ENCODE results near the gene LCOR. TPM values are rescaled to one million over a fixed set of nuclear protein-coding genes. Genes with fewer than 3 reads are reported as not detected.

LCOR gene
- total RNA-seq, 4 donors from 2014 or later = 9.2 to 20.0 (median 14.6) TPM

DNA sequence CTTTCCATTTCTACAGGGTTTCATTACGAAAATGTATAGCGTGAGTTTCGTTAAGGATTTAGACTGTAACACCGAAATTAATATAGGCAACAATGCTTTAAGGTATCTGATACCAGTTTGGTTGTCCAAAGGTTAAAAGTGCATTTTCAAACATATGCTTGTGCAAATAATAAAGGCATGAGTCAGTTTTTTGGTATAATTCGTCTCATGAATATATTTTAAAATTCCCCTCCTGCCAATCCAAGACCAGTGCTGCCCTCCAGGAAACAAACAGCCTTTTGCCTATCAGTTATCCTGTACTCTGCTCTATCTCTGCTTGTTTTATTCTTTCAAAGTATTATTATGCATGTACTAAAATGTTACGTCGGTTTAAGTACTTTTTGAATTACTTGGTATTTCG is 2.0 kb downstream of the LCOR start:
- H3K9me3 ChIP-seq = no peaks in the 10 kb centered on the region
- ATAC-seq (no peak), DNase-seq (no peak)
- no peak for TF ChIP-seq POLR2A (IDR thresholded peaks at IDR 0.05)
- TF ChIP-seq, protein P1, sequence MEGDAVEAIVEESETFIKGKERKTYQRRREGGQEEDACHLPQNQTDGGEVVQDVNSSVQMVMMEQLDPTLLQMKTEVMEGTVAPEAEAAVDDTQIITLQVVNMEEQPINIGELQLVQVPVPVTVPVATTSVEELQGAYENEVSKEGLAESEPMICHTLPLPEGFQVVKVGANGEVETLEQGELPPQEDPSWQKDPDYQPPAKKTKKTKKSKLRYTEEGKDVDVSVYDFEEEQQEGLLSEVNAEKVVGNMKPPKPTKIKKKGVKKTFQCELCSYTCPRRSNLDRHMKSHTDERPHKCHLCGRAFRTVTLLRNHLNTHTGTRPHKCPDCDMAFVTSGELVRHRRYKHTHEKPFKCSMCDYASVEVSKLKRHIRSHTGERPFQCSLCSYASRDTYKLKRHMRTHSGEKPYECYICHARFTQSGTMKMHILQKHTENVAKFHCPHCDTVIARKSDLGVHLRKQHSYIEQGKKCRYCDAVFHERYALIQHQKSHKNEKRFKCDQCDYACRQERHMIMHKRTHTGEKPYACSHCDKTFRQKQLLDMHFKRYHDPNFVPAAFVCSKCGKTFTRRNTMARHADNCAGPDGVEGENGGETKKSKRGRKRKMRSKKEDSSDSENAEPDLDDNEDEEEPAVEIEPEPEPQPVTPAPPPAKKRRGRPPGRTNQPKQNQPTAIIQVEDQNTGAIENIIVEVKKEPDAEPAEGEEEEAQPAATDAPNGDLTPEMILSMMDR (IDR thresholded peaks at IDR 0.05 in 4 of 5, conservative IDR thresholded peaks at IDR 0.05 in 1 of 5) = no peak
- H3K36me3 ChIP-seq = no peaks in the 10 kb centered on the region
- in situ Hi-C loops (cut with MboI; ENCODE audit: low sequenced_read_pairs in 4 of 4) (loop anchor here in 2 of 4 donors (10.0 kb wide), 2 partner anchors 191 to 439 kb away; no protein-coding TSS in a partner anchor), intact Hi-C loops (cut with DNase I; ENCODE audit: low total_unique reads) (loop anchor here (5.0 to 10.0 kb wide), 4 partner anchors 322 to 501 kb away; partner anchors contain the start of genes FRAT2 and TLL2)
- peak overlapping the region; percentile 1 to 90 (median 86) for H3K4me3 ChIP-seq
- H3K27ac ChIP-seq = peak overlapping the region; percentile 94 to 99 (median 97)
- peaks cover 52 to 67% of the 10 kb centered on the region in 2 donors for H3K4me1 ChIP-seq
- H3K27me3 ChIP-seq = no peaks in the 10 kb centered on the region

DNA sequence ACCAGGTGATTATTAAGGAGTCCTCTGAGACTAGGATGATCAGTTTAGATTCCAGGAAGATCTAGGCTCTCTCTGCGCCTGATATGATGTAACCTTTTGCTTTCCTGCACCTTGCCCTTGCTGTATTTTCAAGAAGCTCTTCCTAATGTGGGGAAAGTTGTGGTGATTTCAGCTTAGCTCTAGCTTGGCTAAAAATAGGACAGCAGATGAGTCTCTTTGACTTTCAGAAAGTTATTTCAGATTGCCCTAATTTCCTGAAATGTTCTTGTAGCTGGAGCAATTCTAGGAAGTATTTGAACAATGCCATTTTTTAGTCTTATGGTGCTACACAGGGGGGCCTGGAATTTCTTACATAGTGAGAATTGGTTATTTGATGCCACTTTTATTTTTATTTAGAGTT is 3.8 kb downstream of the LCOR start:
- H3K27ac ChIP-seq = peak overlapping the region; percentile 94 to 99 (median 97)
- H3K9me3 ChIP-seq = no peaks in the 10 kb centered on the region
- H3K4me1 ChIP-seq = peaks cover 60 to 82% of the 10 kb centered on the region in 2 donors
- H3K36me3 ChIP-seq = no peaks in the 10 kb centered on the region
- no peak overlapping the region for H3K4me3 ChIP-seq
- ATAC-seq (no peak), DNase-seq (no peak)
- intact Hi-C loops (cut with DNase I; ENCODE audit: low total_unique reads) (loop anchor here (5.0 to 10.0 kb wide), 2 partner anchors 71 to 499 kb away; partner anchors contain the start of gene FRAT2), in situ Hi-C loops (cut with MboI; ENCODE audit: low sequenced_read_pairs in 4 of 4) (loop anchor here in 2 of 4 donors (10.0 kb wide), 2 partner anchors 189 to 441 kb away; no protein-coding TSS in a partner anchor)
- TF ChIP-seq, protein P1 (IDR thresholded peaks at IDR 0.05 in 4 of 5, conservative IDR thresholded peaks at IDR 0.05 in 1 of 5) = no peak
- TF ChIP-seq POLR2A (IDR thresholded peaks at IDR 0.05) = no peak
- no peaks in the 10 kb centered on the region for H3K27me3 ChIP-seq

DNA sequence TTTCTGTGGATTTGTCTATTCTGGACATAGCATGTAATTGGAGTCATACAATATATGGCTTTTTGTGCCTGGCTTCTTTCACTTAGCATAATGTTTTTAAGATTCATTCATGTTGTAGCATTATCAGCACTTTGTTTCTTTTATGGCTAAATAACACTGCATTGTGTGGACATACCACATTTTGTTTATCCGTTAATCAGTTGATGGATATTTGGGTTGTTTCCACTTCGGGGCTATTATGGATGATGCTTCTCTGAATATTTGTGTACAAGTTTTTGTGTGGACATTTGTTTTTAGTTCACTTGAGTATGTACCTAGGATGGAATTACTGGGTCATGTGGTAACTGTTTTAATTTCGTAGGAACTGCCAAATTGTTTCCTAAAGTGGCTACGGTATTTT is 6.4 kb downstream of the LCOR start:
- Histone ChIP-seq H3K4me1 (peaks cover 62 to 84% of the 10 kb centered on the region in 2 donors), H3K36me3 (no peaks in the 10 kb centered on the region), H3K4me3 (no peak overlapping the region), H3K9me3 (no peaks in the 10 kb centered on the region), H3K27me3 (no peaks in the 10 kb centered on the region), H3K27ac (peak overlapping the region in 1 of 4 donors; percentile 6)
- in situ Hi-C loops (cut with MboI; ENCODE audit: low sequenced_read_pairs in 4 of 4) = loop anchor here in 2 of 4 donors (10.0 kb wide), 2 partner anchors 186 to 444 kb away; no protein-coding TSS in a partner anchor
- intact Hi-C loops (cut with DNase I; ENCODE audit: low total_unique reads) = loop anchor here (5.0 to 10.0 kb wide), 2 partner anchors 69 to 496 kb away; partner anchors contain the start of gene FRAT2
- DNase-seq (no peak), ATAC-seq (no peak)
- TF ChIP-seq, protein P1 (IDR thresholded peaks at IDR 0.05 in 4 of 5, conservative IDR thresholded peaks at IDR 0.05 in 1 of 5) = no peak
- TF ChIP-seq POLR2A (IDR thresholded peaks at IDR 0.05) = no peak

DNA sequence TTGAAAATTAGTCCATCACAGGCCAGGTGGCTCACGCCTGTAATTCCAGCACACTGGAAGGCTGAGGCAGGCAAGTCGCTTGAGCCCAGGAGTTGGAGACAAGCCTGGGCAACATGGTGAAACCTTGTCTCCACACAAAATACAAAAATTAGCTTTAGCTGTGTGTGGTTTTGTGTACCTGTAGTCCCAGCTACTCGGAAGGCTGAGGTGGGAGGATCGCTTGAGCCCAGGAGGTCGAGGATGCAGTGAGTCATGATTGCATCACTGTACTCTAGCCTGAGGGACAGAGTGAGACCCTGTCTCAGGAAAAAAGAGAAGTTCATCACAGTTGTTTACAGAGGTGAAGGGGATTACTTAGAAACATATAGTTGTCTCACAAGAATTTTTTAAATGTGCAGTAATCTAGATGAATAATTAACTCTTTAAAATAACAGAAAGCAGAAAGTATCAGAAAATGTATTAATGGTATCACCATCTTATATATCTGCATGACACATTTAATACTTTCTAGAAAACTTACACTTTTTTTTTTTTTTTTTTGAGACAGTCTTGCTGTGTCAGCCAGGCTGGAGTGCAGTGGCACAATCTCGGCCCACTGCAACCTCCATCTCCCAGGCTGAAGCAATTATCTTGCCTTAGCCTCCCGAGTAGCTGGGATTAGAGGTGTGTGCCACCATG is 8.9 kb downstream of the LCOR start:
- H3K9me3 ChIP-seq = no peaks in the 10 kb centered on the region
- in situ Hi-C loops (cut with MboI; ENCODE audit: low sequenced_read_pairs in 4 of 4) (no loop called here), intact Hi-C loops (cut with DNase I; ENCODE audit: low total_unique reads) (no loop called here)
- ATAC-seq = no peak
- peak overlapping the region in 1 of 4 donors; percentile 23 for H3K27ac ChIP-seq
- no peaks in the 10 kb centered on the region for H3K36me3 ChIP-seq
- DNase-seq = no peak
- H3K4me3 ChIP-seq = no peak overlapping the region
- peaks cover 46 to 68% of the 10 kb centered on the region in 2 donors for H3K4me1 ChIP-seq
- TF ChIP-seq, protein P1 (IDR thresholded peaks at IDR 0.05 in 4 of 5, conservative IDR thresholded peaks at IDR 0.05 in 1 of 5) = no peak
- TF ChIP-seq POLR2A (IDR thresholded peaks at IDR 0.05) = no peak
- no peaks in the 10 kb centered on the region for H3K27me3 ChIP-seq
